NCI-H82 treated with DMSO at 0.1 percent for 48 hours (cell line): ENCODE data around the gene IFNA1.
"Not testable (repeated sequence)": the region's sequence is repeated elsewhere in the genome, so short reads cannot be mapped to it uniquely, and the experiment has no call there.

Experiments used
- DNase-seq: peaks from one replicate; lab custom pipeline; 2025; ENCODE audit not compliant: unreplicated experiment; lab: John Stamatoyannopoulos, UW

Gene IFNA1

DNA sequence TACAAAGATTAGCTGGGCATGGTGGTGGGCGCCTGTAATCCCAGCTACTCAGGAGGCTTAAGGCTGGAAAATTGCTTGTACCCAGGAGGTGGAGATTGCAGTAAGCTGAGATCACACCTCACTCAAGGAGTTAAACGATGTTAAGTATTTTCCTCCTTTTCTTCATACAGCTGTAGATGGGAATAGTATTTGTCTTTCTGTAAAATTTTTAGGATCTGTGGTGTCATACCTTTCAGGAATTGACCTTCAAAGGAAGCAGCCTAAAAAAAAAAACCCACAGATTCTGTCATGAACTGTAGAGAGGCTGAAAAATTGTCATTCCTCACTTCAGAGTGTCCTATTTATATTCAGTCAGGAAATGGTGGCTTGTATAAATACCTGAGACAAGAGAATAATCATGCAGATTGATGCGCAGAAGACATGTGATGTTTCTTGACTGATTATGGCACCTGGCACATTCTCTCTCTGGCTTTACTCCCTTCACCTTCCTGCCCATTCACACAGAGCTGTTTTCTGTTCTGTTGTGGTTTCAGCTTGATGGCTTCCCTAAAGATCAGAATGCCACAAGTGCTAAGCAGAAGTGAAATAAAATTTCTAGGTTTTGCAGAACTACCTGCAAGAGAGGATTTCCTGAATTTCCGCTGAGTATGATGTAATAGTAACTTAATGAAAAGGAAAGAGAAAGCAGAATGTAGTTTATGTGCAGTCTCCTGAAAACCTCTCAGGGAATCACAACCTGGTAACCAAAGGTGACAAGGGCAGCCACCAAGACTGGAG, 3.8 kb downstream of the IFNA1 start:
- DNase-seq, result no peak

DNA sequence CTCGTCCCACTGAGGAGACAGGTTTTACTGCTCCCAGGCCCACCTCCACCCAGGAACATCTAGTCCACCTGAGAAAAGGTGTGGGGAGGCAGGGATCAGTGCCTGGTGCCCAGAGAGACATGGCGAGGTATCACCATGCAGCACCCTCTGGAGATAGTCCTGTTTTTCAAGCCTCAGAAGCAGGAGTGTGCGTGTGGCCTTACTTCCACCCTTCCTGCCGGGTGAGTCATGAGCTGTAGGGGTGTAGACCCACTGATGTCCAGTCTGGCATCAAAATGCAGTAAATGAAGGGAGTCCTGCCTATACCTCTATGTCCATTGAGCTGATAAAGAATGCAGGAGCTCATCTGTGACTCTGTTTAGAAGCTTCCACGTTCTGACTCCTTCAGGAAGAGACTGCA, 9.1 kb downstream of the IFNA1 start:
- not testable (repeated sequence) for DNase-seq

DNA sequence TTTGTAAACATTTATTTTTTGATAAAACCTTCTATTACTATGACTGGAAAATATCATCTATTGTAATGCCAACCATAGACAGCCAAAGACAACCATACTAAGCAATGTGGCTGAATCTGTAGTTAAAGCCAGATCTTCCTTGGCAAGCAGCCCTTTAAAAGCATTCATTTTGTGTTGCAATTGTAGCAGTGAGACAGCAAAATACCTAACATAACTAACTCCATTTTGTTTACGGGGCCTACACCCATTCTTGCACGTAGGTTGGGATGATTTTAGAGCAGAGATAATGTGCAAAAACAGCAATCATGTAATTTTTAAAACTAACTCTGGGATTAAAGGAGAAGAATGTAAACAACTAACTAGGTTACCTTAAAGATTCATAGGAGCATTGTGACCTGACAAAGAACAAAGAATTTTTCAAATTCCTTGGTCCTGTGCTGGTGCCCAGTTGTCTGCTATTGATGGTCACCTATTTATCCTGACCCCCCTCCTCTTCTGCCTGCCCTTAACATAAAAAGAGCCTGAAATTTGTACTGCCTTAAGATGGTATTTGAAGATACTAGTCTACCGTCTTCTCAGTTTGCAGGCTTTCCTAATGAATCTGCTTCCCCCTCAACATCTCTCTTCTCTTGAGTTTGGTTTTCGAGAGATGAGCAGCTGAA, 10.6 kb downstream of the IFNA1 start:
- no peak for DNase-seq

- no peak for DNase-seq
Observed at GRCh38 chr9:21452681-21453080, 12.4 kb downstream of the IFNA1 start.

GRCh38 chr9:21454149-21454548, 13.9 kb downstream of the IFNA1 start:
- DNase-seq, result no peak

GRCh38 chr9:21455320-21455719, 15.1 kb downstream of the IFNA1 start:
- DNase-seq, result peak; percentile 1

DNA sequence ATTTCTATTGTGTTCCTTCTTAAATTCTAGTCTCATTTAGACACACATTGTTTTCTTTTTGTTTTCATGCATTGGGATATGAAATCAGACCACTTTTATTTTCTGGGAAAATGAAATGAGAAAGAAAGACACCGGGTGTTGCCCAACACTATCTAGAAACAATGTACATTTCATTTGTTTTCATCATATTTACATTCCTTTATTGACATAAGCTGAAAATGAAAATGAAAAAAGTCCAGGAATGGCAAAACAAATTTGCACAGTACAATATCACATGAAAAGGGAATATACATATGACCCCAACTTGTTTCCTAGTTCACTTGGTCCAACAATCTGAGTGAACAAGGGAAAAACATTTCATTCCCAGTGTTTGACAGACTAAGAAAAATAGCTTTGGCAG, 21.1 kb downstream of the IFNA1 start:
- DNase-seq, result no peak

- no peak for DNase-seq
Observed at GRCh38 chr9:21465138-21465537, 24.9 kb downstream of the IFNA1 start.

GRCh38 chr9:21465859-21466518, 25.8 kb downstream of the IFNA1 start:
- DNase-seq, result peak; percentile 6

GRCh38 chr9:21470126-21470525, 29.9 kb downstream of the IFNA1 start:
- DNase-seq, result no peak

DNA sequence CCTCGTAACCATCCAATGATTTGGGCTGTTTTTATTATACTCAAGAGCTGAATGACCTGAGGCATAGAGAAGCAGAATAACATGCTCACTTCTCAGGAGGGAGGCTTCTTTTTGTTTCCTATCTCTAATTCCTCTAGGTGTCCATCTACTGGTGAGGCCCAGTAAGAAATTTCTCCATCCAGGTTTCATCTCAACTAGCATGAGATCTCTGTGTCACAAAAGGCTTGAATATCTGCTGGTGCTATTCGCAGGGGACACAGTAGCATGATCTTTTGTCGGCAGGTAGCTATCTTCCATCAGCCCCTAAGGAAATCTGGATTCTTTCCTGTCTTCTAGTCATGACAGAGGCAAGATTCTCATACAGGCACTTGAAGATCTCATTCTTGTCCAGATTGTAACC, 33.0 kb downstream of the IFNA1 start:
- no peak for DNase-seq

GRCh38 chr9:21477466-21477865, 37.2 kb downstream of the IFNA1 start:
- DNase-seq, result no peak

DNA sequence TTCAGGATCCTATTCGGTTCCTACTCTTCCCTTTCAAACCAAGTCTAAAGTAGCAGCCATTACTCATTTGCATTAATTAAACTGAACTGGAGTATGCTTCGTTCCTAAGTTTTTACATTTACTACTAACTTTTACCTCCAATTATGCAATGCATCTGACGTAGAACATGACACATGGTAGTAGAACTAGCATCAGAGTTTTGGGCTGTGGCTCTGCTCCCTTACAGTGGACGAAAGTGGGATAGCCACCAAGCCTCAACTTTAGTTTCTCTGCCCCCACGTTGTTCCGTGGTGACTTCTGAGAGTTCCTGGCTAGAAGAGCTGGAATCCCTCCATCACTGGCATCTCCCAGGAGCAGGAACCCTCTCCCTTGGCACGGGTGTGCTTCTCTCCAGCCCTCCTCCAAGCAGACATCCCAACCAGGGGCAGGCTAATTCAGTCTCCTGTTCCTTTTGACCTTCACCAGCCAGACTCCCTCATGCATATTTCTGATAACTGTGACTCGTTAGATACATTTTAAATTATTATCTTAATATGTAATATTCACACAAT, 39.0 kb downstream of the IFNA1 start:
- no peak for DNase-seq

DNA sequence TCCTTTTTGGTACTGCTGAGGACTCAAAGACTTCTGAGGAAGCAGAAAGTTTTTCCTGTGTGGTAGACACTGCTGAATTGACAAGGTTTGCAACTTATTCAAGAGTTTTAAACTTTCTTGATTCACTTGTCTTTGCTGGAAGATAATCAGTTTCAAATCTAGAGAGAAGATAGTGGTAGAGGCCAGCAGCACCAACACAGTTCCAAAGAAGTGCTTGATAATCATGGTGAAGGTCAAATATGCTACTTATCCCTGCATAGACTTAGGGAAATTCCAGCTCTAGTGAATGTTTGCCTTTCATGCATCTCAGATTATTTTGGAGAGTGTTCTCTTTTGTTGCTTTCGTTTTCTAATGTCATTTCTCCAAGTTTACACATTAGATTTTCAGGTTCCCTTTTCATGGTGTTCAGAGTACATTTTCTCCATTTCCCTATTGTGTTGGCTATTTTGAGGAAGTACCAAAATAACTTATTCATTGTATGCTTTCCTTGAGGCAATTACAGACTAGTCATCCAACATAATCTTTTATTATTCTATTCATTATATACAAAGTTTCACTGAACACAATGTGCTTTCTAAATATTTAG, 41.3 kb downstream of the IFNA1 start:
- DNase-seq, result no peak

DNA sequence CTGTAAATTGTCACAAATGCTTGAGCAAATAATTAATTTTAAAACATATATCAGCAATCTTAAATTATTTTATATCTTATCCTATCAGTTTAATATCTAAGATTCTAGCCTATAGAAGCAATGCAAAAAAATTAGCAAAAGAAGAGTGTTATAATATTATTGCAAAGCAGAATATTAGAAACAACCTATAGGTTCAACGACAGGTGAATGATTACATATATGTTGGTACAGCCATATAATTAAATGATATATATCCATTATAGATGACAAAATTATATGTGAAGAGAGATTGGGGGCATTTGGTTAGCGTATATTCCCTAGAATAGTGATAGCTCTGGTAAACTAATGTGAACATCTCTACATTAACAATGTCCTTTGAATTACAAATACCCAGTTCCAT, 42.0 kb downstream of the IFNA1 start, which contains the start of gene IFNE:
IFNE (minus strand) TSS at position 101 of the 400 bp plus-strand sequence. CDS start 619 bp downstream, outside the sequence.
- no peak for DNase-seq
